ENCODE measurements around the gene MCF2L2.
A peak's percentile ranks its signal among the peaks of the same experiment; 100 is the strongest.

MCF2L2 gene

GRCh38 chr3:183293966-183294365 lies 134.5 kb downstream of the MCF2L2 start:
- no peak for DNase-seq (ENCODE audit: low spot score)

DNA sequence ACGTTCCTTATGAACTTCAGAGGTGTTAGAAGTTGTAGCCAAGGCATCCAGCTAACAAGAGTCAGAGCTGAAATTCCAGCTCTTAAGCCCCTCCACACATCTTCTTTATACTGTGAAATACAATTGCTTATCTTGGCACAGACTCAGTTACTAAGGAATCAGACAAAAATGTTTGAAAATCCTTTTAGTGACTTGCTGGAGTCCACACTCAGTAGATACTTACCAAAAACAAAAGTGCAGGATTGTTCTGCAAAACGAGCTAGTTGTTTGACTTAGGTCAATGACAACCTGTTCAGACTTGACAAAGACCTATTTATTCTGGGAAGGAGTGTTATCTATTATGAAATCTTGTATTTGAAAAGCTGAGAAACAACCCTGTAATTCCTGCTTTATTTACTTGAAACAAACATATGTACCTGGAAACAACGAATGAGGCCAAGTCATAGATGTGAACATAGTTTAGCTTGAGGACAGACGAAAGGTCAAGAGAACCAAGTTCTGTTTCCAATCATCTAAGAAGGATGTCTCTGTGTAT lies 136.9 kb downstream of the MCF2L2 start:
- DNase-seq (ENCODE audit: low spot score): no peak

GRCh38 chr3:183290216-183290615 lies 138.2 kb downstream of the MCF2L2 start:
- no peak for DNase-seq (ENCODE audit: low spot score)

DNA sequence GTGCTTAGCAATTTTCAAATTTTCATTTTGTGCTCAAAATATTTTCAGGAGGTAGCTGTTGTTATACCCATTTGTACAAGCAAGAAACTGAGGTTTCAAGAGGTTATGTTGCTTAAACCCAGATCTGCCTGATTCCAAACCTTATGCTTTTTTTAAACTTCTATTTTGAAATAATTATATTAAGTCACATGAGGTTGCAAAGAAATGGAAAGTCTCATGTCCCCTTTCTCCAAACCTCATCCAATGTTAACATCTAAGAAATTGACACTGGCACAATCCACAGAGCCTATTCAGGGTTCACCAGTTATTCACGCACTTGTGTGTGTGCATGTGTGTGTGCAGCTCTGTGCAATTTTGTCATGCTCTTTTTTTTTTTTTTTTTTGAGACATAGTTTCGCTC lies 140.3 kb downstream of the MCF2L2 start:
- DNase-seq (ENCODE audit: low spot score): no peak

- DNase-seq (ENCODE audit: low spot score): no peak
Measured at GRCh38 chr3:183287301-183287971, 141.0 kb downstream of the MCF2L2 start.

- DNase-seq (ENCODE audit: low spot score): peak; percentile 46
Measured at GRCh38 chr3:183285828-183286457, 142.5 kb downstream of the MCF2L2 start.

GRCh38 chr3:183285318-183285717 lies 143.1 kb downstream of the MCF2L2 start:
- DNase-seq (ENCODE audit: low spot score): no peak

DNA sequence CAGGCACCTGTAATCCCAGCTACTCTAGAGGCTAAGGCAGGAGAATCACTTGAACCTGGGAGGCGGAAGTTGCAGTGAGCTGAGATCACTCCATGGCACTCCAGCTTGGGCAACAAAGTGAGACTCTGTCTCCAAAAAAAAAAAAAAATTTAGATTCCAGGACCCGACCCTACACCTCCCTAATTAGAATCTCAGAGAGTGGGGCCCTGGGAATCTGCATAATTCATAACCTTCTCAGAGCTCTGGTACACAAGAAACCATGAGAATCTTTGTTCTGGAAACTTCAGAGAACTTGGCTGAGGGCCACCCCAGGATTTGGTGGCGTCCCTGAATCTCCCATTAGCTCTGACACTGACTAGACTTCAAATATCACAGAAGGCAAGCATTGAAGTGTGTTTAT lies 143.8 kb downstream of the MCF2L2 start:
- no peak for DNase-seq (ENCODE audit: low spot score)

DNA sequence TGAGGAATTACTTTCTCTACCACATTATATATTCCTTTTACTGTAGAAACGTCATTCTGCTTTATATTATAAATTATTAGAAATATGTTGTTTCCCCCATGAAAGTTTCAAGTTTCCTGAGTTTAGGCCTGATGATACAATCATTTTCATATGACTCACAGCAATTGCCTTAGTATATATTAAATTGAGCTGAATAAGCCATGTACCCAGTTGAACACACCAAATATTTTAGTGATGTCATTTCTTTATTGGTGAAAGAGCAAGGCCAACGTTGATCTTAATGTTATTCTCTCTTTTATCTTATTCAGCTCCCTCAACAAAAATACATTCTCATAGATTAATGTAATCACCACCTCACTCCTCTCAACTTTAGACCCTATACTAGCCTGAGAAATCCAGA lies 144.5 kb downstream of the MCF2L2 start:
- no peak for DNase-seq (ENCODE audit: low spot score)

- no peak for DNase-seq (ENCODE audit: low spot score)
Measured at GRCh38 chr3:183281126-183281797, 147.2 kb downstream of the MCF2L2 start.

DNA sequence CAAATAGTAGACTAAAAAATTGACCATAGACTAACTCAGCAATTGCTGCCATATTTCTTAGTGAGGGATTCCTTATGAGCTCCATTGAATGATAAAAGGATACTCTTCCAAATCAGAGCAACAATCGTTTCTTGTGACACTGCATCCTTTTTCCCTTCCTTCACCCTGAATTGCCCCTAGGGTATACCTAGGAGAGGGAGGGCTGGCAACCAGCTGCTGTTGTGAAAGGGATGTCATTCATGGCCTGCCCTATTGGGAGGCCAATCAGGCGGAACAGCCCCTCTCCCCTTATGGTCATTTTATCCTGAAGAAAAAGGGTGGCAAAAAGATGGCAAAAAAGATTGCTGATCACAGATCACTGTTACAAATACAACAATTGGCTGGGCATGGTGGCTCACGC lies 149.0 kb downstream of the MCF2L2 start:
- DNase-seq (ENCODE audit: low spot score): no peak

GRCh38 chr3:183278479-183279088 lies 149.8 kb downstream of the MCF2L2 start:
- no peak for DNase-seq (ENCODE audit: low spot score)

DNA sequence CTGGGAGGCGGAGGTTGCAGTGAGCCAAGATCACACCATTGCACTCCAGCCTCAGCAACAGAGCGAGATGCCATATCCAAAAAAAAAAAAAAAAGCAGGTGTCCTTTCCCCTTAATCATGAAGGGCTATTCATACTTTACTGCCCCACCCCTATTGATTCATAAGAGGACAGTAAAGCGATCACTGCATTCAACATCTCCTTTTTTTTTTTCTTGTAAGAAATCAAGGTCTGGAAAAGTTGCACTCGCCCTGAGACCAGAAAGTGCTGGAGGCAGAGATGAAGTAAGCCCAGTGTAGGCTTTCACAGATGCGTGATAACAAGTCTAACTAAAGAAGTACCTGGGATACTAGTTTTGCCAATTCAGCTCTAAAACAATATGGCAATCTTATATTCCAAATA lies 151.2 kb downstream of the MCF2L2 start:
- no peak for DNase-seq (ENCODE audit: low spot score)

GRCh38 chr3:183275937-183276336 lies 152.5 kb downstream of the MCF2L2 start:
- DNase-seq (ENCODE audit: low spot score): no peak

DNA sequence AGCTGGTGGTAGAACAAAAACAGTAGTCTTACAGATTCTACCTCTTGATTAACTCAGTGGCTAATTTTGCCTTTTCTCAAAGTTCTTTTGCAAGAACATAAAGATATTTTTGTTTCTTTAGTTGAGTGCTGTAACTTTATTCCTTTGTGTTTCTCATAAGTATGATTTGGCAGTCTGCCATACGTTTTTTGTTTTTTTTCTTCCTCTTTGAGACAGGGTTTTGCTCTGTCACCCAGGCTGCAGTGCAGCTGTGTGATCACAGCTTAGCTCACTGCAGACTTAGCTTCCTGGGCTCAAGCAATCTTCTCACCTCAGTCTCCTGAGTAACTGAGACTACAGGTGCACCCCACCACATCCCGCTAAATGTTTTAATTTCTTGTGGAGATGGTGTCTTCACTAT lies 153.0 kb downstream of the MCF2L2 start:
- DNase-seq (ENCODE audit: low spot score): no peak

GRCh38 chr3:183274609-183275008 lies 153.8 kb downstream of the MCF2L2 start:
- DNase-seq (ENCODE audit: low spot score): no peak

DNA sequence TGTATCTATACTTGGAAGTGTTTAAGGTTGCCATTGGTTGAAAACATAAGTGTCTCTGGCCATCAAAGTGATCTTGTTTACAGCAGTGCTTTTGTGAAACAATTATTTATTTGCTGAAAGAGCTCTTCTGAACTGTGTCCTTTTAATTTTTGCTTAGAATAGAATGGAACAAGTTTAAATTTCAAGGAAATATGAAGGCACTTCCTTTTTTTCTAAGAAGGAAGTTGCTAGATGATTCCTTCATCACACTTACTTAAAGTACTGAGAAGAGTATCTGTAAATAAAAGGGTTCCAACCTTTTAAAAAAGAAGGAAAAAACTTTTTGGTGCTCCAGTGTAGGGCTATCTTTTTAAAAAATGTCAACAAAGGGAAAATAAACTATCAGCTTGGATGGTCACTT lies 155.6 kb downstream of the MCF2L2 start:
- DNase-seq (ENCODE audit: low spot score): no peak

DNA sequence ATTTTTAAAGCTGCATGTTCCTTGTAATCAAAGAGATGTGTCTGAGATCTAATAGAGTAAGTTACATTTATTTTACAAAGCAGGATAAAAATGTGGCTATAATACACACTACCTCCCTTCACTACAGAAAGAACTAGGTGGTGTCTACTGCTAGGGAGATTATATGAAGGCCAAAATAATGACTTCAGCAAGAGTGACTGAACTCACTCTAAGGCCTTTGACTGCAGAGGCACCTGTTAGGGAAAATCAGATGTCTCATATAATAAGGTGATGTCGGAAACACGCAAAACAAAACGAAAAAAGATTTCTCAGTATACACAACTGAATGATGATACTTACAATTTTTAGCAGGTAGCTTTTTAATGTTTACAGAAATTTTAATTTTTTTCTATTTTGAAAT lies 156.3 kb downstream of the MCF2L2 start:
- no peak for DNase-seq (ENCODE audit: low spot score)

GRCh38 chr3:183270344-183270743 lies 158.1 kb downstream of the MCF2L2 start:
- no peak for DNase-seq (ENCODE audit: low spot score)

GRCh38 chr3:183269345-183269744 lies 159.1 kb downstream of the MCF2L2 start:
- no peak for DNase-seq (ENCODE audit: low spot score)

- DNase-seq (ENCODE audit: low spot score): no peak
Measured at GRCh38 chr3:183268366-183268765, 160.1 kb downstream of the MCF2L2 start.

DNA sequence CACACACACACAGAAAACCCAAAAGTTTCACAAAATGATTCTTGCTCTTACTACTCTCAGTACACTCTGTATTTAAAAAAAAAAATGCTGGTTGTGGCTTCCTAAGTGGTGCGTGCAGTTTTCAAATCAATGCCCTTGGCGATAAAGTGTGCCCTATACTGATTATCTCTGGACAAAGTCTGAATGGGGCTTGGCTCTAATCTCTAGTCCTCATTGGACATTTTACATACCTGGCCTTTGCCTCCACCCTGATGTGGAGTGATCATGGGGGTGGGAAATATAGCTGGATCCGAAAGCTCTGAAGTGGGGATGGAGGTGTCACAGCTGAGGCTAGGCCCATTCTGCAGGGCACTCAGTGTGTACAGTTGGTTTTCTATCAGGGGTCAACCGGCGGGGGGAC lies 161.3 kb downstream of the MCF2L2 start:
- no peak for DNase-seq (ENCODE audit: low spot score)

DNA sequence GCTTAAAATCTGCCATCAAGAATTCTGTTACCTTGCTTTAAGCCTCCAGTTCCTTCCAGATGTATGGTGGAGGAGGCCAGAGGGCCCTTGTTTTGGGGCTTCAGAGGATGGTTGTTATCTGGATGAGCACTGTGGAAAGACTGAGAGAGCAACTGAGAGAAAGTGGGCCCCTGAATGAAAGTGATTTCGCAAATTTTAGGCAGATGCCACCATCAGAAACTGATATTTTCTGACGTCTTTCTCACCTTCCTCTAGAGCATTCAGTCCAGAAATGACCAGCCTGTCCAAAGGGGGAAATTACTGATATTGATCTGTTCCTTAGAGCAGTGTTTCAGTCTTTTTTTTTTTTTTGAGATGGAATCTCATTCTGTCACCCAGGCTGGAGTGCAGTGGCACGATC lies 162.0 kb downstream of the MCF2L2 start:
- DNase-seq (ENCODE audit: low spot score): no peak

All from putamen (tissue), 1 donor.